GM19452 (cell line): ENCODE measurements around the gene TTC3.

Experiments
- ATAC-seq: cut with Tn5 transposase; IDR thresholded peaks from one replicate; pipeline ENCODE4 v1.9.1; 2021; ENCODE audit not compliant: unreplicated experiment

The TTC3 gene

GRCh38 chr21:37059181-37059580 is 13.9 kb upstream of the TTC3 start:
- no peak for ATAC-seq

- ATAC-seq = no peak
Observed at GRCh38 chr21:37060296-37060695, 12.8 kb upstream of the TTC3 start.

DNA sequence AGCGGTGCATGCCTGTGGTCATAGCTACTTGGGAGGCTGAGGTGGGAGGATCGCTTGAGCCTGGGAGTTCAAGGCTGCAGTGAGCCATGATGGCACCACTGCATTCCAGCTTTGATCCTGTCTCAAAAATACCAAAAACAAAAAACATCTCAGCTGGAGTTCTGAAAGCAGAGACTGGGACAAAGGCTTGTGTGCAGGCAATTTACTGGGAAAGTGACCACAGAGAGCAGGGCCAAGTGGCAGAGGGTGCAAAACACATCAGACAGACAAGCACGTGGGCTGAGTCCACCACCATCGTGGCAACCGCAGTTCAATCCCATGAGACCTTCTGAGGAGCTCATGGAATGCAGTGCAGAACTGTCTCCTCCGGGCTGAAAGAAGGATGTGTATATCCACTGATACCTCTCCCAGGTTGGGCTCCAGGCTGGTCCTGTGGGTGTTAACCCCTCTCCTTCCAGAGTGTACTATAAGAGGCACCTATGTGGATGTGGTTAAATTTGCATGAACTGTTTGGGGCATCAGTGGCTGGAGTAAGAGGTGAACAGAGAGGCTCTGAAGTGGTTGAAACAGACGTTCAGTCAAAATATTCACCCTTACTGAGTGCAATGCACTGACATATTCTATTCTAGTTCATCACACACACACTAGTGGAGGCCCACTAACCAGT is 11.0 kb upstream of the TTC3 start:
- no peak for ATAC-seq

- ATAC-seq = no peak
Observed at GRCh38 chr21:37062593-37062935, 10.5 kb upstream of the TTC3 start.

GRCh38 chr21:37063433-37063832 is 9.6 kb upstream of the TTC3 start:
- no peak for ATAC-seq

- ATAC-seq = no peak
Observed at GRCh38 chr21:37064841-37065240, 8.2 kb upstream of the TTC3 start.

DNA sequence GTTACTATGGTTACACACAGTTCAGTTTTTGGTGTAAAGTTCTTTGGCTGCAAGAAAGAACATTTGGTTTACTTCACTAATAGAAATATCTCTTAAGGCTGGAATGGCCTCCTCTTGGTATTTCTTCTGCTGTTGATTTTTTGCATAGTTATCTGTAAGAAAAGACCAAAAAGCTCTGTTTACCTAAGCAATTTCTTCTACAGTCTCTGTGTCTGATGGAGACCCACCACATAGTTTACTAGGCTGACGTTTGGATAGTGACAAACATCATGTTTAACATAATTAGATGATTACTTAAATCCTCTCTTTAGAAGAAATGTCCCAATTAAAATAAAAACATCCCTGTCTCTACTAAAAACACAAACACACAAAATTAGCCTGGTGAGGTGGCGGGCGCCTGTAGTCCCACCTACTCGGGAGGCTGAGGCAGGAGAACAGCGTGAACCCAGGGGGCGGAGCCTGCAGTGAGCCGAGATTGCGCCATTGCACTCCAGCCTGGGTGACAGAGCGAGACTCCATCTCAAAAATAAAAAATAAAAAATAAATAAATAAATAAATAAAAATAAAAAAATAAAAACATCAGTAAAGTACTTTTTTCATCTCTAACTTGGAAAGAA is 7.4 kb upstream of the TTC3 start:
- no peak for ATAC-seq

GRCh38 chr21:37071561-37072273 is 1.3 kb upstream of the TTC3 start:
- no peak for ATAC-seq

DNA sequence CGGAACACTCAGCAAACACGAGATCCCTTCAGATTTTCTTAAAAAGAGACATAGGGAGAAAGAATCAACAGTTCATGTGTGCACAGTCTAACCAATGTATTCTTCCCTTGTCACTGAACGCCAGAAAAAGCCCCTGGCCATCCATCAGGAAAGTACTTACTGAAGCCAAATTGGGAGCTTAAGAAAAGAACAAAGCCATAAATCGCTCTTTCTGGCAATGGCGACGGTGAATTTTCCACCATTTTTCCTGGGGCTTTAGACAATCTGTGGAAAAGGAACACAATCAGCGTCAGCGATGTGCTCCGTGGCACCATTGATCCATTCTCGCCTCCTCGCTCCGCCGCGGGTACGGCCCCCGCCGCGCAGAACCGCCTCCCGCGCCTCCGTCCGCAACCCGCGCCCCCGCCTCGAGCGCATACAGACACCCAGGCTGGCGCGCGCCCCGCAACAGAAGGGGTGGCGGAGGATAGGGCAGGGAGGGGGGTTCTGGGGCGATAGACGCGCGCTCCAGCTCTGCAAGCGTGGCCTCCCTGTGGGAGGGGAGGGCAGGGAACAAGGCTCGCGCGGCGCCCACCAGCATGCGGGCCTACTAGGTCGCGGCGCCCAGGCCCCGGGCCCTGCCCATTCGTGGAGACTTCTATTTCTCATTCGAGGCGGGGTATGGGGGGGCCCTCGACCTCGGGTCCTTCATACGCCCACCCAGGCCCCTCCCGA is 623 bp upstream of the TTC3 start:
- peak; percentile 41 for ATAC-seq

DNA sequence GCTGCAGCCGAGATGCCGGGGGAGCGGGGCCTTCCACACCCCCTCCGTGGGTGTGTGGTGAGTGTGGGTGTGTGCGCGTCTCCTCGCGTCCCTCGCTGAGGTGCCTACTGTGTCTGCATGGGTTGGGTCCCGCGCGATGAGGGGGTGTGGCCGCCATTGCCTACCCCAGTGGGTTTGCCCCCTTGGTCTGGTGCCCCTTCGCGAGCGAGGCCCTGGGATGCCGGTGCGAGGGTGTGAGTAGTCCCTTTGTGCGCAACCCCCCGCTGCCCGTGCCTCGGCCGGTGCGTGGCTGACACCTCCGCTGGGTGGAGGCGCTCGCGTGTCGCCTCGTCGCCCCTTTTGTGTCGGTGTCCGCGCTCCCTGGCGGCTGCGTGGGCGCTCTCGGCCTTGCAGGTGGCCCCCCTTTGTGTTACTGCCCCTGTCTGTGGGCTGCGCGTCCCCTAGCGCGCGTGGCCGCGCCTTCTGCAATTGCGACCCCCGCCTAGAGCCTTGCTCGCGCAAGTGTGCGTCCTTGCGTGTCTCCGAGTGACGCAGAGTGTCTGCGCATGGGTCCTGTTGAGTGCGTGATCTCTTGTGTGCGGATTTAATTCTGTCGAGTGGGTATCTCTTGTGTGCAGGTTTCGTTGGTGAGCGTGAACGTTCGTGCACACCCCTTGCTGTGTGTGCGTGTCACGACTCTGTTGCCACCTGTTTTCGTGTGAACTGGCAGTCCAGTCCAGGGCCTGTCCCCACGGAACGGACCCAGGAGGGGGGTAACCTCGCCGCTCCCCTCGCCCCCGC is 553 bp downstream of the TTC3 start:
- ATAC-seq = peak; percentile 15

GRCh38 chr21:37074197-37074510 is 1.1 kb downstream of the TTC3 start:
- ATAC-seq = no peak

- ATAC-seq = no peak
Observed at GRCh38 chr21:37074546-37074945, 1.5 kb downstream of the TTC3 start.

DNA sequence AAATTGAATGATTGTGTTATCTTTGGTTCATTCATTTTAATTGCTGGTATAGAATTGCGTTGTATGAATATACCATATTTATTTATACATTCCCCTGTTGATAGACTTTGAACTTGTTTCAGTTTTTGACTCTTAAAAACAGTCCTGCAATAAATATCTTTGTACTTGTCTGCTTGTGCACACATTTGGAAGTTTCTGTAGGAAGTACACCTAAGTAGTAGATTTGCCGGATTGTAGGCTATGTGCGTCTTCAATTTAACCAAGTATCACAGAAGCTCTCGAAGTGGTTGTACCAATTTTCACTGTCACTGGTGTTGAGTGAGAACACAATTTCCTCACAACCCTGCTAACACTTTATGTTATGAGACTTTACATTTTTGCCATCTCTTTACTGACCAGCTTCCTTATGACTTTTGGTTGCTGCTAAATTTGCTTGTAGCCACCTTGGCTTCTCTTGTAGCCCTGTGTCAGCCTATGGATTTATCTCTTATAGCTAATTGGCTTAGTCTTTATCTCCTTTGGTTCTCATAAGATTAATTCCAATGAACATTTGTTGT is 2.2 kb downstream of the TTC3 start:
- no peak for ATAC-seq

DNA sequence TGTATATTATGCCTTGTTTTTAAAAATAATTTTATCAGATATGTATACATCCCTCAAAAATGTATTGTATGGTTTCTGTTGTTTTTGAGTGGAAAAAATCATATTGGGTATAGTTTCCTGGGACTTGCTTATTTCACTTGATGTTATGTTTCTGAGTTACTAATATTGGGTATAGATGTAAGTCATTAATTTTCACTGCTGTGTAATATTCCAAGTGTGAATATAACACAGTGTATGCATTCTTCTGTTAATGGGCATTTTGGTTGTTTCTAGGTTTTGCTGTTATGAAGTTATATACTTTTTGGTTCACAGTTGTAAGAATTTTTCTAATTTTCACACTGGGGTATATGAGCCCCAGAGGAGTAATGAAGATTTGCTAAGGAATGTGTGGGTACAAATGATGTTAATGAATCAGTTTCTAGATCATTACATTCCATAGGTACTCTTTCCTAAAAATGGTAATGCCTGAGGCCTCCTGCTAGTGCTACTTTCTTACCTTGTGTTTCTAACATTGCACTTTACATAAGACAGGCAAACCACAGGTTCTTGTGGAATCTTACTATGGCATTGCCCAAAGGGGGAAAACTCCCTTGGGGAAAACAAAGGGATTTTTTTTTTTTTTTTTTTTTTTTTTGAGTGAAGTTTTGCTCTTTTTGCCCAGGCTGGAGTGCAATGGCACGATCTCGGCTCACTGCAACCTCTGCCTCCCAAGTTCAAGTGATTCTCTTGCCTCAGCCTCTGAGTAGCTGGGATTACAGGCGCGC is 3.2 kb downstream of the TTC3 start:
- no peak for ATAC-seq

DNA sequence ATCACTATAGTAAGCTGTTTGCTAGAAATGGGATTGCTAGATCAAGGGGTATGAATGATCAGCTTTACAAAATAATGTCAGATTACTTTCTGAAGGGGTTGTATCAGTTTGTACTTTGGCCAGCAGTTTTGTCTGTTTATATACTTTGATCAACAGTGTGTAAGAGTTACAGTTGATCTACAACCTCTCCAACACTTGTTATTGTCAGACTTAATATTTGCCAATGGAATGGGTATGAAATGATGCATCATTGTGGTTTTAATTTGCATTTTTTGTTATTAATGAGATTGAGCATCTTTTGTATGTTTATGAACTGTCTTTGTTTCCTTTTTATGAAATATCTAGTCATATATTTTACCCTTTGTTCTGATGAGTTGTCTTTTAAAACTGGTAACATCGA is 4.3 kb downstream of the TTC3 start:
- ATAC-seq = no peak

DNA sequence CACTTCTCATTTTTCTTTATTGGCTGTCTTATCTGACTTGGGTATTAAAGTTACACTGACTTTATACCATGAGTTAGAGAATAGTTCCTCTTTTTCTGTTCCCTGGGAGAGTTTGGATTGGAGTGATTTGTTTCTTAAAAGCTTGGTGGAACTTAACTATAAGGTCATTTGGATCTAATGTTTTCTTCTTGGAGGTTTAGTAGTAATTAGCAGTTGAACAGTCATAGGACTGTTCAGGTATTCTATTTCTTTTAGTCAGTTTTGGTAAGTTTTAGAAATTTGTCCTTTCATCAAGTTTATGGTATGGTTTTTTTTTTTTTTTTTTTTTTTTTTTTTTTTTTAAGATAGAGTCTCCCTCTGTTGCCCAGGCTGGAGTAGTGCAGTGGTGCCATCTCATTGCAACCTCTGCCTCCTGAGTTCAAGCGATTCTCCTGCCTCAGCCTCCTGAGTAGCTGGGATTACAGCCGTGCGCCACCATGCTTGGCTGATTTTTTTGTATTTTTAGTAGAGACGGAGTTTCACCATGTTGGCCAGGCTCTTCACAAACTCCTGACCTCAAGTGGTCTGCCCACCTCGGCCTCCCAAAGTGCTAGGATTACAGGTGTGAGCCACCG is 6.3 kb downstream of the TTC3 start:
- ATAC-seq = no peak

DNA sequence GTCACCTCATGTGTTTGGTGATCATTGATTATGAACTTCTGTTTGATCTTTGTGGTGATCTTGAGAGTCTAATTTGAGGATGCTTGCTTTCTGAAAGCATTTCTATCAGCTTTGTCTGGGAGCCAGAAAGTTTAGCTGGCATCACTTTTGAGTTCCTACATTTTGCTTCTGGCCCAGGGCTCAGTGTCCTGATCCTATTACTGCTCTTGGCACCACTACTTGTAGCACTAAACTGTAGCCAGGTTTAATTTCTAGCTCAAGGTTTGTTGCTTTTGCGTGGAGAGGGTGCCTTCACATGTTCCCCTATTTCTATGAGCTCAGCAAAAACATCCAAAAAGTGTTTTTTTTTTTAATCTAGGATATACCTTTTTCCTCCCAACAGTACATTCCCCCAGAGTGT is 9.3 kb downstream of the TTC3 start:
- no peak for ATAC-seq

GRCh38 chr21:37082856-37083528 is 9.9 kb downstream of the TTC3 start:
- ATAC-seq = no peak

DNA sequence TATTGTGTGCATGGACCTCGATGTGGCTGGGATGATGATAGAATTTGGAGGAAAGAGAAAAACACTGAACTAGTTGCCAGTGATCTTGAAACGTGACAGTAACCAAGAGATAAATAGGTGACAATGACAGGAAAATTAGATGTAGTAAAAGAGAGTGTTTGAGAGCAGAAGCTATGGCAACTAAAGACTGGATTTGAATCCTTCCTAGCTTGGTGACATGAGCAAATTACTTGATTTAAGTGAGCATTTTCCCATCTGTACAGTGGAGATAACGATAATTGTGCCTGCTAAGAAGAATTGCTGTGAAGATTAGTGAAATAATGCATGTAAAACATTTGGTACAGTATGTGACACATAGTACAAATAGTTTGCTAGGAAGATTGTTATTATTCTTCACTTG is 12.7 kb downstream of the TTC3 start:
- no peak for ATAC-seq
